ENCODE data around the gene WWOX.

- TF ChIP-seq EZH2 (IDR thresholded peaks at IDR 0.05; ENCODE audit: low read length, unreplicated experiment) = no peak
- TF ChIP-seq CTCF (conservative IDR thresholded peaks at IDR 0.05; ENCODE audit: low read depth, low read length) = no peak
These were observed 226.3 kb downstream of the WWOX start for GRCh38 chr16:78325468-78326352.
